GM18519 (cell line): ENCODE results near the gene PACS1.
"Not testable (repeated sequence)": the region's sequence is repeated elsewhere in the genome, so short reads cannot be mapped to it uniquely, and the experiment has no call there.

Experiments
- ATAC-seq: cut with Tn5 transposase; IDR thresholded peaks from one replicate; pipeline ENCODE4 v1.9.1; 2021; ENCODE audit warnings: mild to moderate bottlenecking, moderate library complexity; ENCODE audit not compliant: unreplicated experiment, low FRiP score

The PACS1 gene

GRCh38 chr11:66266378-66267038 is 196.4 kb downstream of the PACS1 start:
- no peak for ATAC-seq

- ATAC-seq, result no peak
Measured at GRCh38 chr11:66267039-66267378, 196.9 kb downstream of the PACS1 start.

DNA sequence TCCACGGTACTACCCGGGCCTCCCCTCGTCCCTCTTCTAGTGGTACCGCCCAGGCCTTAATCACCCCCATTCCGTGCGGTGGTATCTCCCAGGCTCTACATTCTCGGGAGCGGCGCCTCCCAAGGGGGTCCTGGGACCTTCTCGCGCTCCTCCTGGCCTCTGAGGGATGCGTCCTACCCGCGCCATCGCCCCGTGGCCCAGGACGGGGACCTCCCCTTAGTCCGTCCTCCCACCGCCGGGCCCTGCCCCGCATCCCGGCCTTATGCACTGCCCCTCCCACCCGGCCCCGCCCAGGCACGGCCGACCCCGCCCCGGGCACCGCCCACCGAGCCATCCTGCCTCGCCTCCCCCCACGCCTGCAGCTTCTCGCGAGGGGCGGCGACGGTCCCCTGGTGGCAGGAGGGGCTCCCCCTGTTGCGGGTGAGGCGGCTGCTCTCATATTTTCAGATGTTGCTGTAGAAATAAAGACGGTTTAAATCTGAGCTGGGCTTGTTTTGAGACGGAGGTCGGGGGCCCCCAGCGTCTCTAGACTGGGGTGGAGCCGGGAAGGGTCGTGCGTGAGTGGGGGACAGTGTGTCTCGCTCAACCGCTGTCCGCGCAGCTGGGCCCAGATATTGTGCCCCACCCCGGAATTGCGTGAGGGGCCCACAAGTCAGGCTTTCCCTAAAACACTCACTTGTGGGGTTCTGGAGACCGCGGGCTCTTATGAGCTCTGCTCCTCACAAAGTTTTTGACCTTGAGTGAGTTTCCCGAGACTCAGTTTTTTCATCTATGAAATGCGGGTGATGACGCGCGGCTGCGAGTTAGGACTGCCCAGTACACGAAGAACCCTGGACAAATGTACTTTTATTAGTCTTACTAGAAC is 197.5 kb downstream of the PACS1 start:
- ATAC-seq, result peak; percentile 26

GRCh38 chr11:66268244-66268951 is 198.3 kb downstream of the PACS1 start, which contains the start of gene RAB1B:
Gene RAB1B, plus strand, starts transcription at chr11:66268639. Its CDS starts 41 bp downstream, at chr11:66268680.
- ATAC-seq, result peak; percentile 68

DNA sequence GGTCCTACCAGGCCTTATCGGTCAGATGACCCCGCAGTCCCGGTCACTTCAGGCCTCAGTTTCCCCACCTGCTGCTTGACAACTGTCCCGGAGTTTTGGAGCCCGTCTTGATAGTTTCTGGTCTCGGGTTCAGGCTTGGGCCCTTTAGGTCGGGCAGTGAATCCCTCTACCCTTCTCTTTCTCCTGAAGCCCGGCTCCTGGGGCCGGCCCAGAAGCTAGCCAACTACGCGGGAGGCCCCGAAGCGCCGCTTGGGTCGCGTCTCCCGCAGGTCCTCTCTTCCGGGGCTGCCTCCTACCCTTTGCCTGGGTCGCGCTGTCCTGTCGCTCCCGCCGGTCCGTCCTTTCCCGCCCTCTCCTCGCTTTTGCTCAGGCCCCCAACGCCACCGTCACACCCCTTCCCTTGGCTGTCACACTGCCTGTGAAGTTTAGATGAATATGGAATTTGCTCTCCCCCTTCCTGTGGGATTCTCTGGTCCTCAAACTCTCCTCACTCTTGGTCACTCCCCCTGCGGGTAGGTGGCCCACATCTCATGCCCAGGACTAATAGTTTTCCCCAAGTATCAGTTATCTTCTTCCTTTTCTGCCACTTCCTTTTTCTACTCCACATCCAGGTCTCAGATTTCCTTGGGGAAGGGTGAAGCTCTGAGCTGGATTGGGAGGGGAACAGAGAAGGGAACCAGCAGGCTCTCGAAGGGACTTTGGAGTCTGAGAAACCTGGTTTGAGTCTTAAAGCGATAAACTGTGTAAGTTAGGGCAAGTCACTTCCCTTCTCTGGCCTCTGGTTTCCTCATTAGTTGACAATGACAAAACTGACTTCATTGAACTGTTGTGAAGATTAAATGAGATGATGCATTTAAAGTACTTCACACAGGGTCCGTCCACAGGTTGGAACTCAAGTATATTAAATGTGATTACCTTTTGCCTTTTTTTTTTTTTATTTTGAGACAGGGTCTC is 199.2 kb downstream of the PACS1 start:
- no peak for ATAC-seq

- ATAC-seq, result no peak
Measured at GRCh38 chr11:66271816-66272215, 201.7 kb downstream of the PACS1 start.

DNA sequence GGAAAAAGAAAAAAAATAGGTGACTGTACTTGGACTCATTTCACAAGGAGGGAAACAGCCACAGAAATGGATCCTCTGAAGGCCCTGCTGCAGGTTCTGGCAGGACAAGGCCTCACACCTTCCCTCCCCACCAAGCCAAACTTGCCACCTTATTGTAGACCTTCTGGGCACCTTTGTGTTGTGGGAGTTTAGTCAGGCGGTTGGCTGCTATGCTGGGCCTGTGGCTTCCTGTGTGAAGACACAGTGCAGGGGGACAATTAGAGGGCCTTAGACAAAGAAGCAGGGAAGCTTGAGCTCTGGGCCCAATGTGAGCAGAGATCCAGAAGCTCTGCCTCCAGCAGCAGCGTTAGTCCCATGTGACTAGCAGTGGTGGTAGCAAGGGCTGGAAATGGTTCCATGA is 202.5 kb downstream of the PACS1 start:
- ATAC-seq, result no peak

DNA sequence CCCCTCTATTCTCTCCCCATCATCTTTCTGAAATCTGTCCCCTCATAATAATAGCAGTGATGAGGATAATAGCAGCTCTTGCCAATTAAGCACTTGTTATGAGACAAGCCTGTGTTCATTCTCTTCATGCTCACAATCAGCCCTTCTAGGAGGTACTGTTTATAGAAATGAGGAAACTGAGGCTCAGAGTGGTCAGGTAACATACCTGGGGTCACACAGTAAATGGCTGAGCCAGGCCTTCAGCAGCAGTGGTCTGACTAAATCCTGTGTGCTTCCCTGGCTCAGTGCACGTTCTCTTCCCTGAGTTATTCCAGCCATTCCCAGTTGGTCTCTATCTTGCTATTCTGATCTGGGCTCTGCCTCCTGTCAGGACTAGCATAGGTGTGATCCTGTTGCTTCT is 204.1 kb downstream of the PACS1 start:
- ATAC-seq, result no peak

- ATAC-seq, result no peak
Measured at GRCh38 chr11:66275396-66275795, 205.3 kb downstream of the PACS1 start.

DNA sequence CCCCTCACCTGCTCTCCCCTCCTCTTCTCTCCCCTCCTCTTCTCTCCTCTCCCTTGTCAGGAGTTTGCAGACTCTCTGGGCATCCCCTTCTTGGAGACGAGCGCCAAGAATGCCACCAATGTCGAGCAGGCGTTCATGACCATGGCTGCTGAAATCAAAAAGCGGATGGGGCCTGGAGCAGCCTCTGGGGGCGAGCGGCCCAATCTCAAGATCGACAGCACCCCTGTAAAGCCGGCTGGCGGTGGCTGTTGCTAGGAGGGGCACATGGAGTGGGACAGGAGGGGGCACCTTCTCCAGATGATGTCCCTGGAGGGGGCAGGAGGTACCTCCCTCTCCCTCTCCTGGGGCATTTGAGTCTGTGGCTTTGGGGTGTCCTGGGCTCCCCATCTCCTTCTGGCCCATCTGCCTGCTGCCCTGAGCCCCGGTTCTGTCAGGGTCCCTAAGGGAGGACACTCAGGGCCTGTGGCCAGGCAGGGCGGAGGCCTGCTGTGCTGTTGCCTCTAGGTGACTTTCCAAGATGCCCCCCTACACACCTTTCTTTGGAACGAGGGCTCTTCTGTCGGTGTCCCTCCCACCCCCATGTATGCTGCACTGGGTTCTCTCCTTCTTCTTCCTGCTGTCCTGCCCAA is 206.0 kb downstream of the PACS1 start:
- ATAC-seq, result no peak

- not testable (repeated sequence) for ATAC-seq
Measured at GRCh38 chr11:66276619-66277018, 206.5 kb downstream of the PACS1 start.

GRCh38 chr11:66277064-66277463 is 207.0 kb downstream of the PACS1 start:
- not testable (repeated sequence) for ATAC-seq

GRCh38 chr11:66277471-66278362 is 207.6 kb downstream of the PACS1 start, which contains the start of gene CNIH2:
Gene CNIH2, plus strand, starts transcription at chr11:66278175. Its CDS starts 282 bp downstream, at chr11:66278457.
- no peak for ATAC-seq

GRCh38 chr11:66278363-66279091 is 208.5 kb downstream of the PACS1 start:
- ATAC-seq, result no peak

GRCh38 chr11:66279092-66279734 is 209.1 kb downstream of the PACS1 start:
- ATAC-seq, result no peak

DNA sequence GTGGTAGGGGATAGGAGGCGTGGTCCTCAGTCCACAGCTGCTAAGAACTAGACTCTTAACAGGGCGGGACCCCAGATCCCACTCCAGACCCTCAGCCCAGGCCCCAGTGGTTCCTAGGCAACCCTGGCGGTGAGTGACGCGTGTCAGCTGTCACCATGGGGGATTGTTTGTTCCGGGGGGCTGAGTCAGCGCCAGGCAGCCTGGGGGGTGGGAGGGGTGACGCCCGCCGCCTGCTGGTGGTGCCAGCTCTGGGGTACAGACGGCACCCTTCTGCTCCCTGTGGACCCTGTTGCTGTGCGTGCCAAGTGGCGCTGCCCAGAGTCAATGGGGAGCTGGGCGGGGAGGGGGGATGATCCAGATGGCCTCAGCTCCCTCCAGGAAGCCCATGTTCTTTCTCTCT is 210.4 kb downstream of the PACS1 start:
- ATAC-seq, result no peak

DNA sequence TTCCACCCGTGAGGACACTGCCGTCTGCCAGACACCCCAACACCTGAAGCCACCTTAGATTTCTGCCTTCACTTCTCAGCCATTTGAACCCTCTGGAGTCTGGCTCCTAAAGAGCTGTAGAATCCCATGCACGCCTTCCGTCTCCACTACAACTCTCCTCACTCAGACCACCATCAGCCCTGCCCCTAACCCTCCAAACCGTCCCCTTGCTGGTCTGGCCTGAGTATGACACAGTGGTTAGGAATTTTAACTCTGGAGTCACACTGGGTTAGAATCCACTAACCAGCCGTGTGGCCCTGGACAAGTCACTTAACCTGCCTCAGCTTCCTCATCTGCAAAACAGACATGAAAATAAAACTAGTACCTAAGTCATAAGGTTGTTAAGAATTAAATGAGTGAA is 210.9 kb downstream of the PACS1 start:
- ATAC-seq, result no peak
